ENCODE measurements around the gene SCAF4.

DNA sequence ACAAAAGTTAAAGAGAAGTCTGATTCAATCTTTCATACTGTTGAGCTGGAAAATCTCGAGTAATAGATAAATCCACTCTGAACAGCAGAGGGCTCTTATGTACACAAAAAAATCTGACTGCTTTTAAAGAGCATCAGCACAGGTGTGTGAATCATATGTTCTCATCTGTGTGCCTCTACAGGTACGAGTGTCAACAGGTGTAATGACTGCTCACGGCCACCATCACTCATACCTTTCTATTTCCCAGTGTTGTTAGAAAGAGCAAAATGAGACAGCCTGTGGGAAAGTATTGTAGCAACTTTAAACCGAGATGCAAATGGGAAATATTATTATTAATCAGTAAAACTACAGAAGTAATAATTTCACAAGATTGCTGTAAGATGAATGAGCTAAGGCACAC, 49.0 kb upstream of the SCAF4 start:
- TF ChIP-seq, protein P1, sequence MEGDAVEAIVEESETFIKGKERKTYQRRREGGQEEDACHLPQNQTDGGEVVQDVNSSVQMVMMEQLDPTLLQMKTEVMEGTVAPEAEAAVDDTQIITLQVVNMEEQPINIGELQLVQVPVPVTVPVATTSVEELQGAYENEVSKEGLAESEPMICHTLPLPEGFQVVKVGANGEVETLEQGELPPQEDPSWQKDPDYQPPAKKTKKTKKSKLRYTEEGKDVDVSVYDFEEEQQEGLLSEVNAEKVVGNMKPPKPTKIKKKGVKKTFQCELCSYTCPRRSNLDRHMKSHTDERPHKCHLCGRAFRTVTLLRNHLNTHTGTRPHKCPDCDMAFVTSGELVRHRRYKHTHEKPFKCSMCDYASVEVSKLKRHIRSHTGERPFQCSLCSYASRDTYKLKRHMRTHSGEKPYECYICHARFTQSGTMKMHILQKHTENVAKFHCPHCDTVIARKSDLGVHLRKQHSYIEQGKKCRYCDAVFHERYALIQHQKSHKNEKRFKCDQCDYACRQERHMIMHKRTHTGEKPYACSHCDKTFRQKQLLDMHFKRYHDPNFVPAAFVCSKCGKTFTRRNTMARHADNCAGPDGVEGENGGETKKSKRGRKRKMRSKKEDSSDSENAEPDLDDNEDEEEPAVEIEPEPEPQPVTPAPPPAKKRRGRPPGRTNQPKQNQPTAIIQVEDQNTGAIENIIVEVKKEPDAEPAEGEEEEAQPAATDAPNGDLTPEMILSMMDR (IDR thresholded peaks at IDR 0.05): peak in 1 of 2 donors; percentile 22
- TF ChIP-seq POLR2A (IDR thresholded peaks at IDR 0.05): no peak
